ENCODE measurements around the gene MAP1LC3A. TPM values are rescaled to one million over a fixed set of nuclear protein-coding genes. Genes with fewer than 3 reads are reported as not detected.

The MAP1LC3A gene
- polyA plus RNA-seq, 1 donor: 14.2 TPM

GRCh38 chr20:34546751-34547181 is 11.8 kb upstream of the MAP1LC3A start:
- no peak for DNase-seq

GRCh38 chr20:34547844-34548613 is 10.5 kb upstream of the MAP1LC3A start:
- no peak for DNase-seq

GRCh38 chr20:34549291-34549928 is 9.1 kb upstream of the MAP1LC3A start:
- DNase-seq: peak; percentile 64

DNA sequence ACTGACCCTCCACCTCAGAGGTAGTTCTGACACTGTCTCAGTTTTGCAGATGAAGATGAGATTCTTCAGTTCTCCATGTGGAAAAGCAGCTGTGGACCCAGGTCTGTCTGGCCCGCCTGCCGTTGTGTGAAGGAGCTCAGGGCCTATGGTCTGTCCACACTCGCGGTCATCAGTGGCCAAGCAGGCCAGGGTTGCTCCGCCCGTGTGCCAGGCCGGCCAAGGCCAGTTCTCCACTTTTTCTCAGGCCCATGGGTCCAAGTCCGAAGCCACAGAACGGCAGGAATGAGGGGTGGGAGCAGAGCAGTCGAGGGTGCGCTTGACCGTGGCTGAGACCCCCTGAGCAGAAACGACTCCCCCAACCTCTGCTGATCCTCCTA is 8.6 kb upstream of the MAP1LC3A start:
- no peak for DNase-seq

- no peak for DNase-seq
These were observed 5.9 kb upstream of the MAP1LC3A start for GRCh38 chr20:34552569-34552968.

DNA sequence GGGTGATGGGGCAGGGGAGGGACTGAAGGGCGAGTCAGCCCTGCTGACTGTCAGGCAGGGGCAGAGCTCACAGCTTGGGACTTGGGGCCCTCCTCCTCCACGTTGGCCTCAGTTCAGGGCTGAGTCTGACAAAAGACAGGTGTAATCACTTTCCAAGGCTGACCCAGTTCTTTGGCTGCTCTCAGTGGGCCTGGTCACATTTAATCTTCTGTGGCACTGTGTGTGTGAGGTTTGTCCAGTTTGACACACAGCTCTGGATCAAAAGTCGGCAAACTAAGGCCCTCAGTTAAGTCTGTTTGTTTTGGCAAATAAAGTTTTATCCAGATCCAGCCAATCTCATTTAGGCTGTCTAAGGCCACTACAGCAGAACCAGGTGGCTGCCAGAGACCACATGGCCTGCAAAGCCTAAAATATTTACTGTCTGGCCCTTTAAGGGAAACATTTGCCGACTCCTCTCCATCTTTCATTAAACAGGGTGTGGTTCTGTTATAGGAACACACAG is 5.1 kb upstream of the MAP1LC3A start:
- DNase-seq: no peak

DNA sequence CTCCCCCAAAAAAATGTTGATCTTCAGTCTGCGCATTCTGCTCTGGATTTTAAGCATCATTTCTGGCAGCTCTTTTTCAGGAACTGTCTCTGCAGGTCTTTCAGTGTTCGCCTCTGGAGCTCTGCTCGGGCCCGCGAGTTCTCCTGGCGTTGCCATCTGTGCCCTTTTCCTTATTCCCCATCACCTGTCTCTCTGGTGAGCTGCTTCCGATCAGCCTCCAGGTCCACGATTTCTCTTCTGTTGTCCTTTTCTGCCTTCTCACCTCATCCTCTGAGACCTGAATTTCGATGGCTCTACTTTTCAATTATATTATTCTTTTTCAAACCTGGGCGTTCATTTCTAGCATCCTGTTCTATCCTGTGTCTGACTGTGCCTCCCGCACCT is 590 bp upstream of the MAP1LC3A start:
- no peak for DNase-seq

- DNase-seq: no peak
These were observed 1.0 kb downstream of the MAP1LC3A start for GRCh38 chr20:34559311-34560140.

DNA sequence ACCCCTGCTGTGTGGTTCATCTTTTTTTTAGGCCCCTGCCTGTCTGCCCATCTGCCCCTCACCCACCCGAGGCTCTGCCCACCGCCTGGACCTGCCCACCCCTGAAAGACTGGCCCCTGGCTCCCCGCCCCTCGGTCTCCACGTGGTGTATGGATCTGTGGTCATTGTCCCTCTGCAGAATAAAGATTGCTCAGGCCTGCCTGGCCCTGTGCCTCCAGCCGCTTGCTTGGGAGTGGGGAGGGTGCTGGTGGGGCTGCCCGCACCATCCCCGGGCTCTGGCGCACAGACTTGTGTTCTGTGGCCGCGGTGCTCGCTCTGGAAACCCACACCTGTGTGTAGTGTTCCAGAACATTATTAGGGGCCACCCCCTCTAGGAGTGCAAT is 1.6 kb downstream of the MAP1LC3A start:
- no peak for DNase-seq

GRCh38 chr20:34560614-34561013 is 2.1 kb downstream of the MAP1LC3A start:
- no peak for DNase-seq

- no peak for DNase-seq
These were observed 3.1 kb downstream of the MAP1LC3A start for GRCh38 chr20:34561661-34562060.

DNA sequence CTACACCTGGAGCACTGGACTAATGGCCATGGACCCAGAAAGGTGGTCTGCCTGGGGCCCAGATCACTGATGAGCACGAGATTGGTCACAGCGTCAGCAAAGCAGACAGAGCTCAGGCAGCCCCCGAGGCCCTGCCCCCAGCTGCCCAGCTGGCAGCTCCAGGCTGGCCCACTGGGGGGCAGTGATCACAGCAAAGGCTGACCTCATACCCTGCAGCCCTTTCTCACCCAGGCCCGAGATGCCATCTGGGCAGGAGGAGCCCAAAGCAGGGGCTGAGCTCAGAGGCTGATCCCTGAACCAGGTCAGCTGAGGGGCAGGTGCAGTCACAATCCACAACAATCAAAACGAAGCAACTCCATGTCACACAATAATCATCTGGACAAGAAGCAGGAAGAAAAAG is 4.1 kb downstream of the MAP1LC3A start:
- DNase-seq: no peak

GRCh38 chr20:34564833-34565232 is 6.3 kb downstream of the MAP1LC3A start:
- DNase-seq: no peak

GRCh38 chr20:34566978-34567891 is 8.7 kb downstream of the MAP1LC3A start:
- no peak for DNase-seq

DNA sequence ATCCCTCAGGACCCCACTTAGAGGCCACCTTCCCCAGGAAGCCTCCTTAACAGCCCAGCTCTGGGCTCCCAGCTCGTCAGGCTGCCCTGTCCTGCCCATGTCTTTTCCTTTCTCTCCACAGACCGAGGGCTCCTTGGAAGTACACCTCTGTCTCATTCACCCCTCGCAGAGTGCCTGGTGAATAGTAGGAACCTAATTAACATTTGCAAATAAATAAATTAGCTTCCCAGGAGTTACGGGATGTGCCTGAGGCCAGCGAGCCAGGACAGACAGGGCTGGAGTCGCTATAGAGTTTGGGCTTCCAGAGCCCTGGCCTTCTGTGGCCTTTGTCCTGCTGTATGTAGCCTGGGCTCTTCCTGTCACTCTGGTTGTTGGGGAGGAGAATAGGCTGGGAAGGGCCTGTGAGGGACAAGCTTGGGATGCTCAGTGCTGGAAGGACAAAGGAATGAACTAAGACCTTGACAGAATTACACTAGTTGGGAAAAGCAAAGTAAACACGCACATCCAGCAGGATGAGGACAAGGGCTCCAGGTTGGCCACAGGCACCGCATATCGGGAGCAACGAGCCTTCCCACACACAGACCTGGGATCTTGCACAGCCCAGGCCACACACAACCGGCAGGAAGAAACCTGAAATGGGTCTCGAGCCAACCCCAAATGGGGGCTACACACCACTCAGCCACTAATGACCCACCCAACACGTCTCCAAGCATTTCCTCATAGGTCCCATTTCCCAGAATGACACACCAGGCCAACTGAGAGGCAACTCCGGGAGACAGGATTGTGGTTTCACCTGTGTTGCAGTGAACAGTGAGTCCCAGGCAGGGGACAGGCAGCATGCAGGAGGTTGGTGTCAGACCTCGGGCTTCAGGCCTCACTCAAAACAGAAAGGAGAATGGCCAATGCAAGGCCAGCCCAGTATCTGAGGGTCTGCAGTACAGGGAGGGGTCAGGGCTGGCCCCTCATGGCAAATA is 9.7 kb downstream of the MAP1LC3A start:
- DNase-seq: no peak

GRCh38 chr20:34569598-34569997 is 11.1 kb downstream of the MAP1LC3A start:
- DNase-seq: no peak

DNA sequence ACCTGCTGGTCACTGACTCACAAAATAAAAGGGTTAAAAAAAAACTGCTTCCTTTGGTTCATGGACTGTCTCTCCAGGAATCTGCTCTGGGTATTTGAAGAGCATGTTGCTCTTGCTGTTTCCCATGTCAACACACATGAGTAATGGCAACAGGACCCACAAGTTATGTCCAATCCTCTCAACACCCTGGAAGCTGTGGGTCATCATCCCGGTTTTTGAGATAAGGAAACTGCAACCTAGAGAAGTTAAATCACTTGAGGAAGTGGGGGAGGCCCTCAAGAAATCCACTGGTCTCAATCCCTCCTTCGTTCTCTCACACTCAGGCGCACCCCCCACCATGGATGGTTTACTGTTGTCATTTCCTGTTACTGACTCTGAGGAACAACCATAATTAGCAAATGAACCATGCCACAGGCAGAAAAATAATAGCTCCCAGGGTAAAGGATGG is 12.4 kb downstream of the MAP1LC3A start:
- no peak for DNase-seq

DNA sequence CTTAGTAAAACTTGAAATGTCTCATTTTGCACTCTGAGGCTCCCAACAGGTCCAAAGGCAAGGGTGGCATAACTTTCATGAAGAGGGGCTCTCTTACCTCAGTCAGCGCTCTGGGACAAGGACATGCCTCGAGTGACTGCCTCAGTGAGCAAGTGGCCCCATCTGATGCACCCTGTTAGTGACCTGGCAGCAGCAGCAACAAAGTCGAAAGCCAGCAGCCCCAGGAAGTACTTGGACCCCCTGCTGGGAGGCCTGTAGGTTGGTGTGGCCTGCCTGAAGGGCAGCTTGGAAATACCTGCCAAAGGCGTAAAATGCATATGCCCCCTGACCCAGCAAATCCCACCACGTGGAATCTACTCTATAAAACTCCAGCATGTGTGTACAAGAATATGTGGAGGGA is 13.2 kb downstream of the MAP1LC3A start:
- no peak for DNase-seq

DNA sequence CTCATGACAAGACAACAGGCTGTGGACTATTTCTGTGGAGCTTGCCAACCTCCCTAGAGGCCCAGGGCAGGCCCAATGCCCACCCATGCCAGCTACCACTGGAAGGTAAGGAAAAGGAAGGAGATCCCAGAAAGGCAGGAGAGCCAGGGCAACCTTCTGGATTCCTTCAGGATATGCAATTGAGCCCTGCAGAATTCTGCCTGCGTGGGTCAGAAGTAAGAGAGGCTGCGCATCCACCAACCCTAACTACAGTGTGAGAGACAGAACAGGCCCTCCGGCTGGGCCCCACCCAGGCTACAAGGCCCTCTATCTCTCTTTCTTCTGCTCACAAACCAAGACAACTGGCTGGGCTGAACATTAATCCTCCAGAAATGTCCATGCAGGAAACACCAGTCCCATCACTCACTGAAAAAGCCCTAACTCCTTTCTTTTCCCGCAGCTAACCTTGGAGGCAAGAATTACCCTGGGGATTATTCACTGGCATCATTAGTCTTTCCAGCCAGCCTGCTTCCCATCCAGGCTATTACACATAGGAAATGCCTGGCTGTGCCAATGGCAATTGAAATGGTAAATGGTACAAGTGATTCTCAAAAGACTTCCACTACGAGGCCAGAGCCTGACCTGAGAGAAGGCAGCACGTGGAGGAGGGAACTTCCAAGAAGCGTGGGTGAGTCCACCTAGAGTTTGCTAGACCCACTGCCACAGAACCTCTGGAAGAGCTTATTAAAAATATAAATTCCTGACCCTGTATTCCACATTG is 15.2 kb downstream of the MAP1LC3A start:
- no peak for DNase-seq

DNA sequence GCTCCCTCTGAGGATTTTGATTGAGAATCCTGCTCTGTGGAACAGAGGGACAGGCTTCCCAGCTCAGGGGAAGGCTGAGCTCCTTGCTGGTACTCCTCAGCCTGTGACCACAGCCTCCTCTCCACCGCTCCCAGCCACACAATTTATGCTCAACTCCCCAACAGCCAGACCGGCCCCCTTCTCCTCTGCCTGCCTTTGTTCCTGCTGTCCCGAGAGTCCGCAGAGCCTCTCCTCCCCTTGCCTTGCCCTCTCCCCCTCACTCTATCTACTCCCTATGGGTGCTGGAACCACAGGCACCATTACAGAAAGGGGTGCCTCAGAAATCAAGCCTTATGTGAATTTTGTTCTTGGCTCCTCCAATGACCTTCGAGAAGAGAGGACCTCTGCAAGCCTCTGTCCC is 15.9 kb downstream of the MAP1LC3A start:
- DNase-seq: no peak
